DND-41 (cell line): ENCODE measurements around the gene ZMAT3.
"Not testable (repeated sequence)": the region's sequence is repeated elsewhere in the genome, so short reads cannot be mapped to it uniquely, and the experiment has no call there.

Experiments
- ATAC-seq: fragments of 200-7000 bp; cut with Tn5 transposase; 3 replicates; pipeline ENCODE4 v1.9.1; 2021; ENCODE audit warnings: low read depth; ENCODE audit not compliant: insufficient read depth
- DNase-seq: peaks from one replicate; pipeline ENCODE4 v3.0.0-alpha.2; 2020
- H2AFZ ChIP-seq: 2 replicates; pipeline ENCODE4 v1.6.0; 2012; ENCODE audit warnings: low read depth, low read length
- H3K27ac ChIP-seq: 2 replicates; pipeline ENCODE4 v1.5.1; 2012; ENCODE audit warnings: low read length, inconsistent platforms
- H3K27me3 ChIP-seq: fragments of 200-600 bp; sonication (generic); 2 replicates; pipeline ENCODE4 v1.6.0; 2012; ENCODE audit warnings: low read length, mild to moderate bottlenecking, inconsistent platforms; ENCODE audit not compliant: insufficient read depth, poor library complexity
- H3K36me3 ChIP-seq: 2 replicates; pipeline ENCODE4 v1.5.1; 2012; ENCODE audit warnings: low read length, inconsistent platforms; ENCODE audit not compliant: insufficient read depth
- H3K4me1 ChIP-seq: 2 replicates; pipeline ENCODE4 v1.5.1; 2012; ENCODE audit warnings: mild to moderate bottlenecking, low read length; ENCODE audit not compliant: insufficient read depth
- H3K4me2 ChIP-seq: 2 replicates; pipeline ENCODE4 v1.6.0; 2012; ENCODE audit warnings: mild to moderate bottlenecking, moderate library complexity, low read length, inconsistent platforms; ENCODE audit not compliant: insufficient read depth
- H3K4me3 ChIP-seq, 2 experiments: fragments of 200-600 bp in 1 of 2; shearing (Covaris generic) in 1 of 2; 2 replicates each; pipeline ENCODE4 v1.5.1; 2012 to 2016; ENCODE audit warnings: inconsistent platforms in 2 of 2, low read length in 2 of 2, mild to moderate bottlenecking in 2 of 2, low read depth in 1 of 2, moderate library complexity in 1 of 2
- H3K79me2 ChIP-seq: 2 replicates; pipeline ENCODE4 v1.6.0; 2012; ENCODE audit warnings: low read length, inconsistent platforms; ENCODE audit not compliant: insufficient read depth
- H3K9ac ChIP-seq: 2 replicates; pipeline ENCODE4 v1.6.0; 2012; ENCODE audit warnings: low read depth, mild to moderate bottlenecking, inconsistent platforms, low read length, moderate library complexity
- H3K9me3 ChIP-seq: 2 replicates; pipeline ENCODE4 v1.5.1; 2012; ENCODE audit warnings: low read length, moderate library complexity, mild to moderate bottlenecking, inconsistent platforms; ENCODE audit not compliant: insufficient read depth, severe bottlenecking
- H4K20me1 ChIP-seq: 2 replicates; pipeline ENCODE4 v1.6.0; 2012; ENCODE audit warnings: low read length; ENCODE audit not compliant: insufficient read depth
- EZH2 ChIP-seq: IDR thresholded peaks from 3 replicates; pipeline ENCODE4 v1.6.1; 2012; ENCODE audit warnings: borderline replicate concordance, low read depth, mild to moderate bottlenecking, moderate library complexity, low read length, inconsistent platforms; ENCODE audit not compliant: severe bottlenecking
- TF ChIP-seq, protein P1 (sequence below): IDR thresholded peaks from 2 replicates; pipeline ENCODE4 v1.5.1; 2012; ENCODE audit warnings: borderline replicate concordance, low read length, moderate library complexity, mild to moderate bottlenecking; ENCODE audit not compliant: poor library complexity, severe bottlenecking; ENCODE audit errors: extremely low read depth

ZMAT3 gene

DNA sequence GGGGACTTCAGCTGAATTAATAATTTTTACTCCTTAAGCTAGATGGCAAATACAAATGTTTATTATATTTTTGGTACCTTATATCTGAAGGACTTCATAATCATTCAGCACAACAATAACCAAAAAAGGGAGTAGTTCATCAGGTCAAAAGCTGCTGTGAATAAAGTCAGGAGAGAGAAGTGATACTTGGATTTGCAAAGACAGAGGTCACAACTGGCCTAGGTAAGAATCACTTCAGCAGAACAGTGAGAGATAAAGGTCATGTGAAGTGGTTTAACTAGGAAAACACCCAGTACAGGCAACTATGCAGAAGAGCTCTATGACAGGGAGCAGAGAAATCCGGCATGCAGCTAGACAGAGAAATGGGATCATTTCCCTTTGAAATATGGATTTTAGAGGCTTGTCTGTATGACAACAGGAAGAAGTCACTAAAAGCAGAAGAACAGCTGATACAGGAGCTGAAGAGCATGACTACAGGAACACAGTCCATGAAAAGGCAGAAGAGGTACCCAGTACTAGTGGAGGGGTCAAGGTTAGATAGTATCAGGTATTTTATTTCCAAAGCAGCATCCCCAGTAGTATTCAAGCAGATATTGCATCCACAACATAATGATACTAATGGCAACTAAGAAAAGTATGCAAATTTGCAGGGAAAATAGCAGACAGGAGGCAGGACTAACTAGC is 25.7 kb downstream of the ZMAT3 start:
- Histone ChIP-seq H3K9me3 (no peaks in the 10 kb centered on the region), H2AFZ (no peak overlapping the region), H3K4me3 (no peak overlapping the region), H4K20me1 (no peaks in the 10 kb centered on the region), H3K9ac (no peak overlapping the region), H3K27ac (0 out of 2 replicates have a peak overlapping the region, but pooled peaks have one; percentile 4), H3K79me2 (no peaks in the 10 kb centered on the region), H3K4me1 (peaks cover 11% of the 10 kb centered on the region), H3K27me3 (no peaks in the 10 kb centered on the region), H3K4me2 (no peak overlapping the region), H3K36me3 (no peaks in the 10 kb centered on the region)
- TF ChIP-seq EZH2, result no peak
- TF ChIP-seq, protein P1, sequence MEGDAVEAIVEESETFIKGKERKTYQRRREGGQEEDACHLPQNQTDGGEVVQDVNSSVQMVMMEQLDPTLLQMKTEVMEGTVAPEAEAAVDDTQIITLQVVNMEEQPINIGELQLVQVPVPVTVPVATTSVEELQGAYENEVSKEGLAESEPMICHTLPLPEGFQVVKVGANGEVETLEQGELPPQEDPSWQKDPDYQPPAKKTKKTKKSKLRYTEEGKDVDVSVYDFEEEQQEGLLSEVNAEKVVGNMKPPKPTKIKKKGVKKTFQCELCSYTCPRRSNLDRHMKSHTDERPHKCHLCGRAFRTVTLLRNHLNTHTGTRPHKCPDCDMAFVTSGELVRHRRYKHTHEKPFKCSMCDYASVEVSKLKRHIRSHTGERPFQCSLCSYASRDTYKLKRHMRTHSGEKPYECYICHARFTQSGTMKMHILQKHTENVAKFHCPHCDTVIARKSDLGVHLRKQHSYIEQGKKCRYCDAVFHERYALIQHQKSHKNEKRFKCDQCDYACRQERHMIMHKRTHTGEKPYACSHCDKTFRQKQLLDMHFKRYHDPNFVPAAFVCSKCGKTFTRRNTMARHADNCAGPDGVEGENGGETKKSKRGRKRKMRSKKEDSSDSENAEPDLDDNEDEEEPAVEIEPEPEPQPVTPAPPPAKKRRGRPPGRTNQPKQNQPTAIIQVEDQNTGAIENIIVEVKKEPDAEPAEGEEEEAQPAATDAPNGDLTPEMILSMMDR, result no peak
- no peak for DNase-seq
- 0 out of 3 replicates have a peak, but pooled peaks have one; percentile 27 for ATAC-seq

DNA sequence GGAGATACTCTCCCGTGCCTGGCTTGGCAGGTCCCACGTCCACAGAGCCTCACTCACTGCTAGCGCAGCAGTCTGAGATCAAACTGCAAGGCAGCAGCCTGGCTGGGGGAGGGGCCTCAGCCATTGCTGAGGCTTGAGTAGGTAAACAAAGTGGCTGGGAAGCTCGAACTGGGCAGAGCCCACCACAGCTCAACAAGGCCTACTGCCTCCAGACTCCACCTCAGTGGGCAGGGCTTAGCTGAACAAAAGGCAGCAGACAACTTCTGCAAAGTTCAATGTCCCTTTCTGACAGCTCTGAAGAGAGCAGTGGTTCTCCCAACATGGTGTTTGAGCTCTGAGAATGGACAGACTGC is 32.7 kb downstream of the ZMAT3 start:
- not testable (repeated sequence) for H3K27me3 ChIP-seq, H3K9ac ChIP-seq, H3K4me3 ChIP-seq, H2AFZ ChIP-seq, H4K20me1 ChIP-seq, H3K36me3 ChIP-seq, ATAC-seq, H3K9me3 ChIP-seq
- H3K4me1 ChIP-seq, result peaks cover 28% of the 10 kb centered on the region
- H3K4me2 ChIP-seq, result peak overlapping the region; percentile 63
- peaks cover 13% of the 10 kb centered on the region; the same call in 1 of the 2 replicates for H3K79me2 ChIP-seq
- peak; percentile 20 for DNase-seq
- peak overlapping the region; percentile 86 for H3K27ac ChIP-seq

DNA sequence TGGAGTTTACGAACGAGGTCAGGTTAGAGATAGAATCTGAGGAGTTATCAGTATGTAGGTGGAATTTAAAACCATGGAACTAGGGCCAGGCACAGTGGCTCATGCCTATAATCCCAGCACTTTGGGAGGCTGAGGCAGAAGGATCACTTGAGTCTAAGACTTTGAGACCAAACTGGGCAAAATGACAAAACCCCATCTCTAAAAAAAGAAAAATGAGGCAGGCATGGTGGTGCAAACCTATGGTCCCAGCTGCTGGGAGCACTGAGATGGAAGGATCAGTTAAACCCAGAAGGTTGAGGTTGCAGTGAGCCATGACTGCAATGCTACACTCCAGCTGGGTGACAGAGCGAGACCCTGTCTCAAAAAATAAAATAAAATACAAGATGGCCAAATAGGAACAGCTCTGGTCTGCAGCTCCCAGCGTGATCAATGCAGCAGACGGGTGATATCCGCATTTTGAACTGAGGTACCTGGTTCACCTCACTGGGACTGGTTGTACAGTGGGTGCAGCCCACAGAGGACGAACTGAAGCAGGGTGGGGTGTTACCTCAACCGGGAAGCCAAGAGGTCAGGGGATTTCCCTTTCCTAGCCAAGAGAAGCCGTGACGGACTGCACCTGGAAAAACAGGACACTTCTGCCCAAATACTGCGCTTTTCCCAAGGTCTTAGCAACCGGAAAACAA is 33.3 kb downstream of the ZMAT3 start:
- Histone ChIP-seq H2AFZ (peak overlapping the region; percentile 74; the same call in 1 of the 2 replicates), H3K79me2 (peaks cover 13% of the 10 kb centered on the region; the same call in 1 of the 2 replicates), H3K27me3 (no peaks in the 10 kb centered on the region), H3K4me3 (peak overlapping the region in 1 of 2 experiments; percentile 45; a peak in 2 of 4 replicates), H3K27ac (peak overlapping the region; percentile 86), H3K36me3 (no peaks in the 10 kb centered on the region; the same call in 1 of the 2 replicates), H3K9ac (peak overlapping the region; percentile 51), H3K9me3 (no peaks in the 10 kb centered on the region), H3K4me1 (peaks cover 28% of the 10 kb centered on the region), H3K4me2 (peak overlapping the region; percentile 63), H4K20me1 (no peaks in the 10 kb centered on the region)
- DNase-seq (no peak), ATAC-seq (no peak)
- no peak for TF ChIP-seq EZH2
- TF ChIP-seq, protein P1, result no peak

DNA sequence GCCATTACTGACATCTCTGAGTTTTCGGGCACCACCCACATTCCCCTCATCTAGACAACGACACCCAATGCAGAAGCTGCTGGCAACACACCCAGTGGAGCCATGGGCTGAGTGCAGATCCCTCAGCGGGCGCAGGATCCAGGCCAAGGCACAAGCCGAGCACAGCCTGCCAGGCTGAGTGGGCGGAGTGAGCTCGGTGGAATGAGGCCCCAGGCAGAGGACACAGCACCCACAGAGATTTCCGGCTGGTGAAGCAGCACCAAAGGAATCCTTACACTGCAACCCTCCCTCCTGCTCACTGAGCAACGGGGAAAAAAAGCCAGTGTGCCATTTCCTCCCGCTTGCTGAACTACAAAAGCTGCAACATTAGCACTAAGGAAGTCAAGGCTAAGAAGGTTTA is 34.3 kb downstream of the ZMAT3 start:
- peak; percentile 100 for ATAC-seq
- TF ChIP-seq, protein P1, result no peak
- TF ChIP-seq EZH2, result no peak

More for the DNA sequence above, 34.3 kb downstream of the ZMAT3 start:
- peaks cover 28% of the 10 kb centered on the region for H3K4me1 ChIP-seq
- H2AFZ ChIP-seq, result peak overlapping the region; percentile 74
- H3K27ac ChIP-seq, result peak overlapping the region; percentile 86
- H3K4me2 ChIP-seq, result peak overlapping the region; percentile 63
- H3K9me3 ChIP-seq, result no peaks in the 10 kb centered on the region
- no peaks in the 10 kb centered on the region for H3K27me3 ChIP-seq
- no peaks in the 10 kb centered on the region for H4K20me1 ChIP-seq
- H3K36me3 ChIP-seq, result no peaks in the 10 kb centered on the region; the same call in 1 of the 2 replicates
- peak; percentile 90 for DNase-seq
- H3K9ac ChIP-seq, result peak overlapping the region; percentile 51
- peak overlapping the region in 1 of 2 experiments; percentile 45; a peak in 2 of 4 replicates for H3K4me3 ChIP-seq
- peaks cover 13% of the 10 kb centered on the region; the same call in 1 of the 2 replicates for H3K79me2 ChIP-seq
